ENCODE results near the gene DNM3.

DNM3 gene

GRCh38 chr1:172241540-172241939, 400.2 kb downstream of the DNM3 start:
- DNase-seq (ENCODE audit: low spot score): no peak
- in situ Hi-C loops (cut with MboI; ENCODE audit: low pct_unique_long_range_greater_than_20kb, low sequenced_read_pairs, unreplicated experiment): no loop called here
- TF ChIP-seq CTCF (IDR thresholded peaks at IDR 0.05; ENCODE audit: extremely low read depth, insufficient read depth, missing control alignments): no peak

- in situ Hi-C loops (cut with MboI; ENCODE audit: low pct_unique_long_range_greater_than_20kb, low sequenced_read_pairs, unreplicated experiment): no loop called here
- no peak for DNase-seq (ENCODE audit: low spot score)
- TF ChIP-seq CTCF (IDR thresholded peaks at IDR 0.05; ENCODE audit: extremely low read depth, insufficient read depth, missing control alignments): no peak
Measured at GRCh38 chr1:172244865-172245264, 403.6 kb downstream of the DNM3 start.

GRCh38 chr1:172245788-172246187, 404.5 kb downstream of the DNM3 start:
- DNase-seq (ENCODE audit: low spot score): no peak
- no peak for TF ChIP-seq CTCF (IDR thresholded peaks at IDR 0.05; ENCODE audit: extremely low read depth, insufficient read depth, missing control alignments)
- in situ Hi-C loops (cut with MboI; ENCODE audit: low pct_unique_long_range_greater_than_20kb, low sequenced_read_pairs, unreplicated experiment): no loop called here

GRCh38 chr1:172246521-172247390, 405.5 kb downstream of the DNM3 start:
- TF ChIP-seq CTCF (IDR thresholded peaks at IDR 0.05; ENCODE audit: extremely low read depth, insufficient read depth, missing control alignments): peak; percentile 1
- no peak for DNase-seq (ENCODE audit: low spot score)
- in situ Hi-C loops (cut with MboI; ENCODE audit: low pct_unique_long_range_greater_than_20kb, low sequenced_read_pairs, unreplicated experiment): no loop called here

GRCh38 chr1:172251486-172251885, 410.2 kb downstream of the DNM3 start:
- in situ Hi-C loops (cut with MboI; ENCODE audit: low pct_unique_long_range_greater_than_20kb, low sequenced_read_pairs, unreplicated experiment): no loop called here
- no peak for DNase-seq (ENCODE audit: low spot score)
- no peak for TF ChIP-seq CTCF (IDR thresholded peaks at IDR 0.05; ENCODE audit: extremely low read depth, insufficient read depth, missing control alignments)

- in situ Hi-C loops (cut with MboI; ENCODE audit: low pct_unique_long_range_greater_than_20kb, low sequenced_read_pairs, unreplicated experiment): no loop called here
- no peak for TF ChIP-seq CTCF (IDR thresholded peaks at IDR 0.05; ENCODE audit: extremely low read depth, insufficient read depth, missing control alignments)
- no peak for DNase-seq (ENCODE audit: low spot score)
Measured at GRCh38 chr1:172252321-172252720, 411.0 kb downstream of the DNM3 start.

All from GM13977 (cell line).